GM19467 (cell line): ENCODE data around the gene NAE1.
"Not testable (repeated sequence)": the region's sequence is repeated elsewhere in the genome, so short reads cannot be mapped to it uniquely, and the experiment has no call there.

Experiments
- ATAC-seq: cut with Tn5 transposase; IDR thresholded peaks from one replicate; pipeline ENCODE4 v1.9.1; 2021; ENCODE audit warnings: mild to moderate bottlenecking, moderate library complexity; ENCODE audit not compliant: unreplicated experiment

Gene NAE1

GRCh38 chr16:66830422-66831404, at the start of gene NAE1:
NAE1 (minus strand) TSS chr16:66830976; CDS start chr16:66830899, 77 bp downstream.
- ATAC-seq = peak; percentile 88

- no peak for ATAC-seq
These were observed 47.3 kb upstream of the NAE1 start for GRCh38 chr16:66878067-66878466.

GRCh38 chr16:66874079-66874775, 43.5 kb upstream of the NAE1 start:
- ATAC-seq = no peak

- ATAC-seq = no peak
These were observed 42.9 kb upstream of the NAE1 start for GRCh38 chr16:66873685-66874055.

- ATAC-seq = peak; percentile 78
These were observed 42.3 kb upstream of the NAE1 start for GRCh38 chr16:66872943-66873684.

- ATAC-seq = no peak
These were observed 41.8 kb upstream of the NAE1 start for GRCh38 chr16:66872559-66872942.

GRCh38 chr16:66871840-66872239, 41.1 kb upstream of the NAE1 start:
- no peak for ATAC-seq

- not testable (repeated sequence) for ATAC-seq
These were observed 40.6 kb upstream of the NAE1 start for GRCh38 chr16:66871363-66871762.

GRCh38 chr16:66869424-66869823, 38.6 kb upstream of the NAE1 start:
- no peak for ATAC-seq

- ATAC-seq = no peak
These were observed 32.9 kb upstream of the NAE1 start for GRCh38 chr16:66863707-66864106.

GRCh38 chr16:66862023-66862520, 31.3 kb upstream of the NAE1 start:
- no peak for ATAC-seq

GRCh38 chr16:66859397-66860068, 28.8 kb upstream of the NAE1 start:
- ATAC-seq = no peak

- no peak for ATAC-seq
These were observed 28.1 kb upstream of the NAE1 start for GRCh38 chr16:66858740-66859396.

- ATAC-seq = no peak
These were observed 26.7 kb upstream of the NAE1 start for GRCh38 chr16:66857437-66857836.

- no peak for ATAC-seq
These were observed 26.0 kb upstream of the NAE1 start for GRCh38 chr16:66856801-66857200.

DNA sequence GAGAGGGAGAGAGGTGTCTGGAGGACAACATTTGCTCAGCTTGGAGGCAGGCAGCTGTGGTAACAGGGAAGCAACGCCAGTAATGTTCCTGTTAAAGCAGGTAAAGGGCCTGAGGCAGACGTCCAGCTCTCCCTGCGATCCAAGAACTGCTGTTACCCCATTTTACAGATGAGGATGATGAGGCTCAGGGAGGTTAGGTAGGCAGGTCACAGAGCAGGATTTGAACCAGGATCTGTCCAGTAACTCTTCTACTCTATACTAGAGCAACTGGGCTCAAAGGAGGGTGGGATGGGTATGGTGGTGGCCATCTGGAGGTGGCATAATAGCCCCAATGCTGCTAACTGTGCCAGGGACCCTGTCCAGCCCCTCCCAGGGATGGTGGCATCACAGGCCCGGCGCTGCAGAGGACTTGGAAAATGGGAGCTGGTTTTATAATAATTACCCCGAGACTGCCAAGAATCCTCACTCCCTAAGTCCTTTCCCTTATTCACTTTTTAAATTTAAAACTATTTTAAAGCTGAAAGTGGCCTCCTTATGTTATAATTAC, 25.5 kb upstream of the NAE1 start:
- ATAC-seq = no peak

DNA sequence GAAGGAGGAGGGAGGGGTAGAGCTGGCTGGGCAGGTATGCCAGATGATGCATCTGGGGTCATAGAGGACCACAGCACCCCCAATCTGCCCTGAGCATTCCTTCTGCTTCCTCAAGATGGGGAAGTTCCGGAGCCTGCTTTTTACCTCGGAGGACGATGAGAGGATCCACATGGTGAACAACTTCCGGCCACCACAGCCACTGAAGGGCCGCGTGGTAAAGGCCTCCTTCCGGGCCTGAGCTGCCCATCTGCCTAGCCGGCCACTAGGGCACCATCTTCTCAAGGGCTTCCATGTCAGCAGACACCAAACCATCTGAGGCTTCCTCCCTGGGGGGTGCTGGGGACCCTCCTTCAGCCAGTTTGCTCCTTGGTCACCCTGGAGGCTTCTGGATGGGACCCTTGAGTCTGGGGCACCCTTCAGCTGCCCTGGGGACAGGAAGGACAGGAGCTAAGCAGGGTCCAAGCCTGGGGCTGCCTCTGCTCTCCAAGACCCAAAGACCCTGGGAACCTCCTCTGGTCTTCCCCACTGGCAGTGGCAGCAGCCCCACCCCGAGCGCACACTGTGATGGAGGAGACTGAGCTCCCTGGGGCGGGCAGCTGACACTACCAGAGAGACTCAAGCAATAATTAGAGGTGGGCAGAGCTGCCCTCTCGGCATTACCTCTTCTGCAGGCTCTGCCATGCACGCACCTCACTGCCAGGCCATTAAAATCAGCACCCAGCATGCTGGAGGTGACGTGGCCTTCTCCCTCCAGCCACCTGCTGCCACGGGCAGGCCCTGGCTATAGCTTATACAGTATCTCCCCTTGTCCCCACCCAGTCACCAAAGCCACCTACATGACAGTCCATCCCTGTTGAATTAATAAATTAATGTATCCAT, 22.7 kb upstream of the NAE1 start:
- no peak for ATAC-seq

GRCh38 chr16:66851166-66851964, 20.6 kb upstream of the NAE1 start:
- ATAC-seq = no peak
